ENCODE measurements around the gene PRSS35.

DNA sequence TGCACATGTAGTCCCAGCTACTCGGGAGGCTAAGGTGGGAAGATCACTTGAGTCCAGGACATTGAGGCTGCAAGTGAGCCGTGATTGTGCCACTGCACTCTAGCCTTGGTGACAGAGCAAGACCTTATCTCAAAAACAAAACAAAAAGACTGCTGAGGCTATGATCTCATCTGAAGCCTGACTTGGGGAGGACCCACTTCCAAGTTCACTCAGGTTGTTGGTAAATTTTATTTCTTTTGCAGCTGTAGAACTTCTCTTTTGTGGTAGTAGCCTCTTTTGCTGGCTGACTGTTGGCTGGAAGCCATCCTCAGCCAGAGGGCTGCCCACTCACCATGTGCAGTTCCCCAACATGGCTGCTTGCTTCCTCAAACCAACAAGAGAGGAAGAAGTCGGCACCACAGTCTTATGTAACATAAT lies 44.7 kb upstream of the PRSS35 start:
- no peak for TF ChIP-seq FOSL1 (CRISPR knock-in tag; IDR thresholded peaks at IDR 0.05; ENCODE audit: borderline replicate concordance)
- no peak for TF ChIP-seq RNF2 (conservative IDR thresholded peaks at IDR 0.05; ENCODE audit: low read depth)
- no peak for TF ChIP-seq ZNF367 (CRISPR knock-in tag; IDR thresholded peaks at IDR 0.05; ENCODE audit: borderline replicate concordance)
- no peak for TF ChIP-seq CTCF (CRISPR knock-in tag; IDR thresholded peaks at IDR 0.05)
- TF ChIP-seq TAF1 (CRISPR knock-in tag; IDR thresholded peaks at IDR 0.05), result no peak
- no peak for TF ChIP-seq RFX5 (IDR thresholded peaks at IDR 0.05; ENCODE audit: low read depth, low read length)
- TF ChIP-seq FOXK2 (IDR thresholded peaks at IDR 0.05), result no peak
- no peak for TF ChIP-seq HCFC1 (IDR thresholded peaks at IDR 0.05; ENCODE audit: low read depth, low read length)
- TF ChIP-seq TCF7L2 (IDR thresholded peaks at IDR 0.05; ENCODE audit: low read depth, low read length), result no peak

Measured in HepG2 (cell line).